Esophagus squamous epithelium (tissue), 5 donors: ENCODE results near the gene SLC6A13. TPM values are rescaled to one million over a fixed set of nuclear protein-coding genes. Genes with fewer than 3 reads are reported as not detected.

Experiments used
- DNase-seq: peaks from one replicate; lab custom pipeline; 2025; lab: John Stamatoyannopoulos, UW
- H3K27ac ChIP-seq, 4 donors: fragments of 200-600 bp; sonication (generic); one replicate each; pipeline ENCODE4 v1.5.1; 2016 to 2019; ENCODE audit warnings: mild to moderate bottlenecking in 1 of 4
- H3K27me3 ChIP-seq, 4 donors: fragments of 200-600 bp; sonication (generic); 1 replicate in 3 of 4; 2 replicates in 1 of 4; pipeline versions ENCODE4 v1.5.1 to v1.6.0; 2017 to 2021; ENCODE audit warnings: antibody characterized with exemption in 1 of 4
- H3K36me3 ChIP-seq, 3 donors: fragments of 200-600 bp; sonication (generic); one replicate each; pipeline ENCODE4 v1.5.1; 2016 to 2019
- H3K4me1 ChIP-seq, 3 donors: fragments of 200-600 bp; sonication (generic); one replicate each; pipeline ENCODE4 v1.5.1; 2017 to 2019
- H3K4me3 ChIP-seq, 4 donors: fragments of 200-600 bp; sonication (generic); 1 replicate in 3 of 4; 2 replicates in 1 of 4; pipeline ENCODE4 v1.5.1; 2016 to 2019; ENCODE audit warnings: mild to moderate bottlenecking in 2 of 4, moderate library complexity in 1 of 4
- H3K9me3 ChIP-seq, 3 donors: fragments of 200-600 bp; sonication (generic); one replicate each; pipeline ENCODE4 v1.5.1; 2016 to 2019
- POLR2A ChIP-seq, 4 donors: fragments of 450-650 bp; IDR thresholded peaks; one replicate each; pipeline ENCODE4 v1.6.1; 2017; ENCODE audit warnings: antibody characterized with exemption in 4 of 4, mild to moderate bottlenecking in 4 of 4, moderate library complexity in 3 of 4
- WGBS, 2 donors: methylation state at CpG; one replicate each; pipeline ENCODE4 v1.1.5; 2018; 5-methylcytosine and 5-hydroxymethylcytosine counted together
- intact Hi-C: fragments of 100-400 bp; cut with DNase I; formaldehyde crosslinking; loops from one replicate; pipeline ENCODE4 v1.15.0; 2022
- total RNA-seq, 4 donors: library from RNA; depleted of rRNA; stranded (reverse); fragments of >200 nt; gene quantifications; one replicate each; pipeline ENCODE4 v1.1.0, GENCODE V29; 2016
- TF ChIP-seq, protein P1 (sequence below), 6 experiments: fragments of 450-650 bp in 4 of 6; fragments of 200-600 bp in 2 of 6; sonication (generic) in 2 of 6; IDR thresholded peaks; one replicate each; pipeline ENCODE4 v1.5.1; 2016 to 2019; ENCODE audit warnings: antibody characterized with exemption in 6 of 6, mild to moderate bottlenecking in 4 of 6, moderate library complexity in 4 of 6
- donor health status: DM: yes; HTN: yes; CAD: no.

The SLC6A13 gene
- total RNA-seq, 4 donors from 2014 or later = not detected

DNA sequence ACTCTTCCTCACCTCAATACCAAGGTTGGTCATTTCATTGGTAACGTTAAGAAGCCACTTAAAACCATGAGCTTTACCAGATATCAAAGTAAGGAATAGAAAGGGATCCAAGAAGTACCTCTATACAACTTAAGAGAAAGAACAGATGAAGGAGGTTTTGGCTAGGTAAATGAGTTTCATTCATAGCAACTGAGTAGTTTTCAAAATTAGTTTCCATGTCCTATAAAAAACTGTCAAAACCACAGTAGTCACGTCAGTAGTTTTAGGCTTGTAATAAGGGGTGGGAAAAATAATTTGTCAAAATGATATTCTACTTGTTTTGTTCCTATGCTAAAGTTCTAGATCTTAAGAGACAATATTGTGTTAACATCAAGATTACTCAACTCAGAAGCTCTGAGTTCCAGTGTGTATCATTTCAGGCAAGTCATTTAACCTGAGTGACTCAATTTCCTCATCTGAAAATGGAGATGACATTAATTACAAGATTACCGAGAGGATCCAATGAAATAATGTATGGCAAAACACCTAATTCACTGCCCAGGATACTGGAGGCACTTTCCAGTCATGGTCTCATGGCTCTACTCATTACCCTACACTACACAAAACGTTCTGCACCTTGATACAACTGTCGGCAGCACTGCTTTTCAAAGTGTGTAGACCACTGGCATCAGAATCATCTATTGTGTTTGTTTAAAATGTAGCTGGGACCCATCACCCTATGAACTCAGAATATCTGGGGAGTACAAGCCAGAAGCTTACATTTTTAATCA is 24.1 kb upstream of the SLC6A13 start:
- intact Hi-C loops = no loop called here
- no peak overlapping the region for H3K27ac ChIP-seq
- TF ChIP-seq, protein P1, sequence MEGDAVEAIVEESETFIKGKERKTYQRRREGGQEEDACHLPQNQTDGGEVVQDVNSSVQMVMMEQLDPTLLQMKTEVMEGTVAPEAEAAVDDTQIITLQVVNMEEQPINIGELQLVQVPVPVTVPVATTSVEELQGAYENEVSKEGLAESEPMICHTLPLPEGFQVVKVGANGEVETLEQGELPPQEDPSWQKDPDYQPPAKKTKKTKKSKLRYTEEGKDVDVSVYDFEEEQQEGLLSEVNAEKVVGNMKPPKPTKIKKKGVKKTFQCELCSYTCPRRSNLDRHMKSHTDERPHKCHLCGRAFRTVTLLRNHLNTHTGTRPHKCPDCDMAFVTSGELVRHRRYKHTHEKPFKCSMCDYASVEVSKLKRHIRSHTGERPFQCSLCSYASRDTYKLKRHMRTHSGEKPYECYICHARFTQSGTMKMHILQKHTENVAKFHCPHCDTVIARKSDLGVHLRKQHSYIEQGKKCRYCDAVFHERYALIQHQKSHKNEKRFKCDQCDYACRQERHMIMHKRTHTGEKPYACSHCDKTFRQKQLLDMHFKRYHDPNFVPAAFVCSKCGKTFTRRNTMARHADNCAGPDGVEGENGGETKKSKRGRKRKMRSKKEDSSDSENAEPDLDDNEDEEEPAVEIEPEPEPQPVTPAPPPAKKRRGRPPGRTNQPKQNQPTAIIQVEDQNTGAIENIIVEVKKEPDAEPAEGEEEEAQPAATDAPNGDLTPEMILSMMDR (IDR thresholded peaks at IDR 0.05) = no peak
- TF ChIP-seq POLR2A (IDR thresholded peaks at IDR 0.05) = no peak
- peaks cover 4 to 91% (median 14%) of the 10 kb centered on the region in 3 donors for H3K36me3 ChIP-seq
- H3K4me1 ChIP-seq = no peaks in the 10 kb centered on the region
- H3K27me3 ChIP-seq = no peaks in the 10 kb centered on the region
- no peak overlapping the region for H3K4me3 ChIP-seq
- DNase-seq = no peak
- 77 to 81% methylated on average over 5 of the region's 5 CpGs for WGBS, 2 donors
- H3K9me3 ChIP-seq = no peaks in the 10 kb centered on the region

DNA sequence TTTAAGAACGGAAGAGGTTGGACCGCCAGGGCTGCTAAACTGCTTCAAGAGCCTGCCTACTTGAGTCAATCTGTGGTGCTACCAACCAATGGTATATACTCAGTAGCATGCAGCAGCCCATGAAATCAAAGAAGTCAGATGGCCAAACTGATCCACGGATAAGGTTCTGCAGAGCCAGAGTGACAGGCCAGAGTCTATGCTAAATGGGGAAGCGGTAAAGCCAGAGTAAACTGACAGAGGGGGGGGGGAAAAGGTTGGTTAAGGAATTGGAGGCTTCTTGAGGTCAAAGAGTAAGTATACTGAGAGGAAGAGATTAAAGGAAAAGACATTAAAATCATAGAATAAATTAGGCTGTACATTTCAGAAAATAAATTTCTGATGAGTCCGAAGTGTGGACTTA is 15.4 kb upstream of the SLC6A13 start:
- intact Hi-C loops = no loop called here
- Histone ChIP-seq H3K27ac (no peak overlapping the region), H3K27me3 (no peaks in the 10 kb centered on the region), H3K36me3 (peaks cover 0 to 29% (median 0%) of the 10 kb centered on the region in 3 donors), H3K4me1 (peaks cover 0 to 7% (median 0%) of the 10 kb centered on the region in 3 donors), H3K9me3 (no peaks in the 10 kb centered on the region), H3K4me3 (no peak overlapping the region)
- 92 to 96% methylated on average over 5 of the region's 5 CpGs for WGBS, 2 donors
- TF ChIP-seq, protein P1 (IDR thresholded peaks at IDR 0.05) = no peak
- TF ChIP-seq POLR2A (IDR thresholded peaks at IDR 0.05) = no peak
- no peak for DNase-seq

DNA sequence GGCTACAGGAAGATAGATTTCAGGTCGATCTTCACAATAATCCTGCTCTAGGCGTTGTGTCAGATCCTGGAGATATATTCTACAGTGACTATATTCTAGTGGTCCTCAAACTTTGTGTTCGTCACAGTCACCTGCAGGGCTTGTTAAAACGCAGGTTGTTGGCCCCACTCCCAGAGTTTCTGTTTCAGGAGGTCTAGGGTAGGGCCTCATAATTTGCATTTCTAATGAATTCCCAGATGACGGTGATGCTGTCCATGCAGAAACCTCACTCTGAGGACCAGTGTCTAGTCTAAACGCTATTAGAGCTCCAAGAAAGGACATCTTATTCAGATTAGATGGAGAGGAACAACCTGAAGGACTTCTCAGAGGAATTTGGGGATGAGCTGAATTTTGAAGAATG is 13.2 kb upstream of the SLC6A13 start:
- intact Hi-C loops = no loop called here
- 62 to 85% methylated on average over 5 of the region's 6 CpGs for WGBS, 2 donors
- H3K9me3 ChIP-seq = no peaks in the 10 kb centered on the region
- DNase-seq = no peak
- TF ChIP-seq POLR2A (IDR thresholded peaks at IDR 0.05) = no peak
- TF ChIP-seq, protein P1 (IDR thresholded peaks at IDR 0.05) = no peak
- H3K36me3 ChIP-seq = peaks cover 0 to 8% (median 0%) of the 10 kb centered on the region in 3 donors
- no peaks in the 10 kb centered on the region for H3K27me3 ChIP-seq
- no peak overlapping the region for H3K27ac ChIP-seq
- H3K4me1 ChIP-seq = peaks cover 0 to 11% (median 0%) of the 10 kb centered on the region in 3 donors
- H3K4me3 ChIP-seq = no peak overlapping the region

DNA sequence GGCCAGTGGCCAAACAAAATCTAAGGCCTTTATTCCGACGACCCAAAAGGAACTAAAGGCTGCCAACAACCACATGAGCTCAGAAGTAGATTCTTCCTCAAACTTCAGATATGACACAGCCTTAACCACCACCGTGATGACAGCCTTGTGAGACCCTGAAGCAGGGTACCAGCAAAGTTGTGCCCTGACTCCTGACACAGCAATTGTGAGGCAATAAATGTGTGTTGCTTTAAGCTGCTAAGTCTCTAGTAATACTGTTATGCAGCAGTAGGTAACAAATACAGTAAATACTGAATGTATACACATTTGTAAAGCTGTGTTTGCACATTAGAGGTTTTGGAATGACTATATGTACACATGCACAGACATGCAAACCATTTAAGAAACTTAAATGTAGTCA is 10.7 kb upstream of the SLC6A13 start:
- TF ChIP-seq POLR2A (IDR thresholded peaks at IDR 0.05) = no peak
- TF ChIP-seq, protein P1 (IDR thresholded peaks at IDR 0.05) = no peak
- H3K36me3 ChIP-seq = no peaks in the 10 kb centered on the region
- no peak overlapping the region for H3K27ac ChIP-seq
- H3K4me3 ChIP-seq = no peak overlapping the region
- peaks cover 0 to 4% (median 0%) of the 10 kb centered on the region in 4 donors for H3K27me3 ChIP-seq
- intact Hi-C loops = no loop called here
- H3K4me1 ChIP-seq = peaks cover 0 to 11% (median 0%) of the 10 kb centered on the region in 3 donors
- no peaks in the 10 kb centered on the region for H3K9me3 ChIP-seq
- WGBS, 2 donors = 10 to 17% methylated on average over 3 of the region's 3 CpGs
- DNase-seq = no peak

DNA sequence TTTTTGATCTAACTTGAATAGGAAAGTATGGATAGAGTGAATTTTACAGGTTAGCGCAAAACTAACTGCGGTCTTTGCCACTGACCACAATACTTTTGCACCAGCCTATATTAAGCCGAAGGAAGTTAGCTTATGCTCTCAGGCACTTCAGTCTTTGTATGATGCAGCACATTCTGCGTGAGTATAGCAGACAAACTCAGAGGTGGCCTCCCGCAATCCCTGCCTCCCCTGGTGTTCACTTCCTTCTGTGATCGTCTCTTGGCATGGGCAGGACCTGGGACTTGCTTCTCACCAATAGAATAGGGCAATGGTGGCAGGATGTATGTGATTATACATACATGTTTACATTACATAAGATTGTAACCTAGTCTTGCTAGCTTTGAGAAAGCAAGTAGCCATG is 10.3 kb upstream of the SLC6A13 start:
- Histone ChIP-seq H3K9me3 (no peaks in the 10 kb centered on the region), H3K4me3 (no peak overlapping the region), H3K36me3 (no peaks in the 10 kb centered on the region), H3K4me1 (peaks cover 0 to 11% (median 0%) of the 10 kb centered on the region in 3 donors), H3K27me3 (peaks cover 0 to 8% (median 0%) of the 10 kb centered on the region in 4 donors), H3K27ac (no peak overlapping the region)
- DNase-seq = no peak
- no peak for TF ChIP-seq POLR2A (IDR thresholded peaks at IDR 0.05)
- TF ChIP-seq, protein P1 (IDR thresholded peaks at IDR 0.05) = no peak
- WGBS, 2 donors = 85 to 89% methylated on average over 6 of the region's 6 CpGs
- intact Hi-C loops = no loop called here
